Esophagus muscularis mucosa (tissue), 4 donors: ENCODE data around the gene MMP15.
"Not testable (repeated sequence)": the region's sequence is repeated elsewhere in the genome, so short reads cannot be mapped to it uniquely, and the experiment has no call there.

Experiments used
- EP300 ChIP-seq: sonication (generic); formaldehyde crosslinking; IDR thresholded peaks from one replicate; pipeline ENCODE4 v1.6.1; 2017; ENCODE audit warnings: antibody characterized with exemption
- POLR2A ChIP-seq: fragments of 450-650 bp; IDR thresholded peaks from one replicate; pipeline ENCODE4 v1.6.1; 2017; ENCODE audit warnings: antibody characterized with exemption, moderate library complexity, mild to moderate bottlenecking, low read depth
- POLR2AphosphoS5 ChIP-seq, 2 donors: sonication (generic); formaldehyde crosslinking; IDR thresholded peaks; one replicate each; pipeline ENCODE4 v1.6.1; 2017; ENCODE audit warnings: antibody characterized with exemption in 2 of 2
- TF ChIP-seq, protein P1 (sequence below), 3 experiments: fragments of 200-600 bp in 2 of 3; fragments of 450-650 bp in 1 of 3; sonication (generic) in 2 of 3; IDR thresholded peaks; one replicate each; pipeline ENCODE4 v1.5.1; 2017 to 2019; ENCODE audit warnings: antibody characterized with exemption in 3 of 3, mild to moderate bottlenecking in 2 of 3, moderate library complexity in 1 of 3

- TF ChIP-seq, protein P1, sequence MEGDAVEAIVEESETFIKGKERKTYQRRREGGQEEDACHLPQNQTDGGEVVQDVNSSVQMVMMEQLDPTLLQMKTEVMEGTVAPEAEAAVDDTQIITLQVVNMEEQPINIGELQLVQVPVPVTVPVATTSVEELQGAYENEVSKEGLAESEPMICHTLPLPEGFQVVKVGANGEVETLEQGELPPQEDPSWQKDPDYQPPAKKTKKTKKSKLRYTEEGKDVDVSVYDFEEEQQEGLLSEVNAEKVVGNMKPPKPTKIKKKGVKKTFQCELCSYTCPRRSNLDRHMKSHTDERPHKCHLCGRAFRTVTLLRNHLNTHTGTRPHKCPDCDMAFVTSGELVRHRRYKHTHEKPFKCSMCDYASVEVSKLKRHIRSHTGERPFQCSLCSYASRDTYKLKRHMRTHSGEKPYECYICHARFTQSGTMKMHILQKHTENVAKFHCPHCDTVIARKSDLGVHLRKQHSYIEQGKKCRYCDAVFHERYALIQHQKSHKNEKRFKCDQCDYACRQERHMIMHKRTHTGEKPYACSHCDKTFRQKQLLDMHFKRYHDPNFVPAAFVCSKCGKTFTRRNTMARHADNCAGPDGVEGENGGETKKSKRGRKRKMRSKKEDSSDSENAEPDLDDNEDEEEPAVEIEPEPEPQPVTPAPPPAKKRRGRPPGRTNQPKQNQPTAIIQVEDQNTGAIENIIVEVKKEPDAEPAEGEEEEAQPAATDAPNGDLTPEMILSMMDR (IDR thresholded peaks at IDR 0.05), result not testable (repeated sequence)
- not testable (repeated sequence) for TF ChIP-seq EP300; POLR2AphosphoS5 (IDR thresholded peaks at IDR 0.05); POLR2A
Measured at GRCh38 chr16:58090396-58090795, 64.8 kb downstream of the MMP15 start.
